Right lung (tissue), 5 donors: ENCODE data around the gene FGFRL1. TPM values are rescaled to one million over a fixed set of nuclear protein-coding genes. Genes with fewer than 3 reads are reported as not detected.
A peak's percentile ranks its signal among the peaks of the same experiment; 100 is the strongest.

Experiments
- DNase-seq, 2 donors: peaks; one replicate each; pipeline ENCODE4 v3.0.0-alpha.2; 2013
- polyA plus RNA-seq, 5 donors: library from polyadenylated mRNA; unstranded; fragments of 120-200 nt; gene quantifications; one replicate each; pipeline versions ENCODE4 v1.2.1 to v1.2.3, GENCODE V29; 2013; ENCODE audit warnings: inconsistent platforms in 1 of 5, low replicate concordance in 1 of 5; ENCODE audit not compliant: insufficient read length in 5 of 5, insufficient read depth in 1 of 5

FGFRL1 gene
- polyA plus RNA-seq, 5 donors = 15.1 to 31.3 (median 20.7) TPM

DNA sequence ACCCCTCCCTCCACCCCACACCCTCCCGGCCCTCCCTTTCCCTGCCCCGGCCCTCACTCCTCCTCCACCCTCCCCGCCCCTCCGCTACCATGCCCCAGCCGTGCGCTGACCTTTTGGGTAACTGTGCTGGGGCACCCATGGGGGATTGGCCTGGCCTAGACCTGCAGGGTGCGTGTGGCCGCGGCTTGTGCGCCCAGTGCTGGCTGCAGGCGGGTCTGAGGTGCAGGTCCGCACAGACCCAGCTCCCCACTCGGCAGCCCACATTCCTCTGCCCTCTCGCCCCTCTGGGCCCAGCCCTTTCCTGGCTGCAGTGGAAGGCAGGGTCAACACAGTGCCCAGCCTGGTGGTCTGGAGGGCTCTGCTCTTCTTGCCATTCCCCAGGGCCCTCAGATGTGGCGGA, 24.7 kb downstream of the FGFRL1 start:
- DNase-seq = no peak

- DNase-seq = no peak
Measured at GRCh38 chr4:1036976-1037810, 25.8 kb downstream of the FGFRL1 start.

GRCh38 chr4:1038948-1039492, 27.6 kb downstream of the FGFRL1 start:
- DNase-seq = no peak

- peak; percentile 51 to 53 for DNase-seq
Measured at GRCh38 chr4:1039493-1040343, 28.3 kb downstream of the FGFRL1 start.

DNA sequence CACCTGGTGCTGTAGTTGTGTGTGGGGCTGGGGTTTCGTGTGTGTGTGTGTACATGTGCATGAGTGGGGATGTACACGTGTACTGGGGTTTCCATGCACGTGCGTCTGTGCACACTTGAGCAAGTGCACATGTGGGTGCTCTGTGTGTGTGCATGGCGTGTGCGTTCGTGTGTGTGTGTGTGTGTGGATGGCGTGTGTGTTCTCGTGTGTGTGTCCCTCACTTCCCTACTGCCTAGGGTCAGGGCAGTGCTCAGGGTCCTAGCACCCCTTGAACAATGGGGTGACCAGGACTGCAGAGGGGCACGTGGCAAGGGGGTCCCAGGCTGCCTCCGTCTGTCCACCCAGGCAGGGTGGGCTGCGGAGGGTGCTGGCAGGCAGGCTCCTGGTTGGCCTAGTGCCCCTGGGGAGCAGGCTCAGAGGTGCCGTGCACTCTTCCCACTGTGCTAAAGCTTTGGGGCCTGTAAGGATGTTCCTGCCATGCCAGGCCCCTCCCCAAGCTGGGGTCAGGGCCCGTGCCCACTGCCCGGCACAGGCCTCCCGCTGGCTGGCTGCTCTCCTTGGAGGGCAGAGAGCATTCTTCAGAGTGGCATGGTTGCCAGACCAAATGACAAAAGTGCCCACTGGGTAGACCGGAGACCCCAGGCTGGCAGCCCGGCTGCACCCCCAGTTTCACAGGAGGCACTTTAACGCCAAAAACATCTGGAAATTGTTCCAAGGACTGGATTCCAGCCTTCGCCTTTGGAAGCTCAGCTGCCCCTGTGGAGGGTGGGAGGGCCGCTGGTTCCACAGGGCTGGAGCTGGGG, 29.1 kb downstream of the FGFRL1 start:
- no peak for DNase-seq

DNA sequence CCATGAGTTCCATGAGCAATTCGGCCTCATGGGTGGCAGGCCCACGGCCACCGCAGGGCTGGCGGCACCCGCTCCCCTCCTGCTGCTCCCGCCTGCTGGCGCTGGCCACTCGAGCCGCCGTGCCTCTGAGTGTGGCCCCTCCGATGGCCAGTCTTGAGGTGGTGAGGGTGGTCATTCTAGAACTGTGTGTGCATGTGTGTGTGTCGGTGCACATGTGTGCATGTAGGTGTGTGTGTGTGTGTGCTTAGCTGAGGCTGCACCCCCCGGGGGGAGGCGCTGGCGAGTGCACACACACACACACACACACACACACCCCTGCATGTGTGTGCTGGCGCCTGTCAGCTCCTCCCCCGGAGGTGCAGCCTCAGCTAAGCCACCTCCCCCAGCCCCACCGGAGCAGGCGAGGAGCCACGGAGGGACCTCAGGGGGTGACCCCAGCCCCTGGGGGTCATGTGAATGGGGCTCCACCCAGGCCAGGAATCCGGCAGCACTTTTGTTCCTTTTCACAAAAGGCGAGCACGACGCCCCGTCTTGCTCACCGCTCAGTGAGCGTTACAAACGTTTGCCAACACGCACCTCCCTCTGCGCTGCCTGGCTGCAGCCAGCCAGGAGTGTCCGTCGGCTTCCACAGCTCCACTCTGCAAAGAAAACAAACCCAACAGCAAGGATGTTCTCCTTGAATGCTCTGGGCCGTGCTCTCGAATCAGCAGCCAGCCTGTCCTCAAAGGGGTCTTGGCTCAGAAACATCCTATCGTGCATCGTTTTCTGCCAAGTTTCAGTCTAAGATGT, 29.9 kb downstream of the FGFRL1 start:
- DNase-seq = peak in 1 of 2 donors; percentile 52

- no peak for DNase-seq
Measured at GRCh38 chr4:1041936-1042330, 30.5 kb downstream of the FGFRL1 start.

DNA sequence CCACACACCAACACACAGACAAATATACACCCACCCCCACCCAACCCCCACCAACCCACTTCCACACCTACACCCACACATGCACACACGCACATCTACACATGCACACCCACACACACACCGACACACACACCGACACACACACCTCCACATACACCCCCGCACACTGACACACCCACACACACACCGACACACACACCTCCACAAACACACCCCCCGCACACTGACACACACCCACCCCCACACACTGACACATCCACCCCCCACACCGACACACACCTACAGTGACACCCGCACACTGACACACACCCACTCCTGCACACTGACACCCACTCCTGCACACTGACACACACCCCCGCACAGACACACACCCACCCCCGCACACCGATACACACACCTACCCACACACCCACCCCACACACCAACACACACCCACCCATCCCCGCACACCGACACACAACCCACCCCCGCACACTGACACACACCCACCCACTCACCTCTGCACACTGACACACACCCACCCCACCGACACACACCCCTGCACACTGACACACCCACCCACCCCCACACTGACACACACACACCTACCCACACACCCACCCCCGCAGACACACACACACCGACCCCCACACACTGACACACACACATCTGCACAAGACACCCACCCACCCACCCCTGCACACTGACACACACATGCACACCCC, 31.1 kb downstream of the FGFRL1 start:
- DNase-seq = no peak

- no peak for DNase-seq
Measured at GRCh38 chr4:1043162-1043561, 31.7 kb downstream of the FGFRL1 start.

DNA sequence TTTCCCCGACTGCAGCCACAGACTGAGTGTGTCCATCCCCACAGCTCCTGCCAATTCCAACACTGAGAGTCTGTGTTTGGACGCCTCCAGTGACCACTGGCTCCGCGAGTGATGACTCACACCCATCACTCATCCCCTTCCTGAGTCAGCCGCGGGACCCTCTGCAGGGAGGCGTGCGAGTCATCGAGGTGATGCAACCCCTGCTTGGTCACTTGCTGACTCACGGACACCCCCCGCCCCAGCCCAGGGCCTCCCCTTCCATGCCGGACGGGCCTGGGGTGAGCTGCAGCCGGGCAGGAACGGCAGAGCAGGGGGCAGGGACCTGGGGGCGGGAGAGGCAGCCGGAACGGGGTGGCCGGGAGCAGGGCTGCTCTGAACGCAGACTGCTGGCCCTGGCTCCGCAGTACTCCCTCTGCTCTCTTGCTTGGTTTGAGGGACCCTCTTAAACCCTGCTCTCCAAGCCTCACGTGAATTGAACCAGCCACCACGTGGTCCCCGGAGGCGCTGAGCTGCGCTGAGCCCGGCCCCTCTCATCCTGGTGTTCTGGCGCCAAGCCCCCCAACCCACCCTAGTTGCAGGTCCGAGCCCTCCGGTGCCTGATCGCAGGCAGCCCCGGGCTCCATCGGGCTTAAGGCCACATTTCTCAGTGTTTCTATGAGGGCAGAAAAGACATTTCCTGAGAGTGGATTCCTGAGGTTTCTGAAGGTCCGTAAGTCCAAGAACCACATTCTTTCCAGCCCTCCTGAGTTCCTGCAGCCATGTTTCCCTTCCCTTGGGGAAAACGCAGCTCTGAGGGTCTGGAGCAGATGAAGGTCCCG, 32.4 kb downstream of the FGFRL1 start:
- no peak for DNase-seq

DNA sequence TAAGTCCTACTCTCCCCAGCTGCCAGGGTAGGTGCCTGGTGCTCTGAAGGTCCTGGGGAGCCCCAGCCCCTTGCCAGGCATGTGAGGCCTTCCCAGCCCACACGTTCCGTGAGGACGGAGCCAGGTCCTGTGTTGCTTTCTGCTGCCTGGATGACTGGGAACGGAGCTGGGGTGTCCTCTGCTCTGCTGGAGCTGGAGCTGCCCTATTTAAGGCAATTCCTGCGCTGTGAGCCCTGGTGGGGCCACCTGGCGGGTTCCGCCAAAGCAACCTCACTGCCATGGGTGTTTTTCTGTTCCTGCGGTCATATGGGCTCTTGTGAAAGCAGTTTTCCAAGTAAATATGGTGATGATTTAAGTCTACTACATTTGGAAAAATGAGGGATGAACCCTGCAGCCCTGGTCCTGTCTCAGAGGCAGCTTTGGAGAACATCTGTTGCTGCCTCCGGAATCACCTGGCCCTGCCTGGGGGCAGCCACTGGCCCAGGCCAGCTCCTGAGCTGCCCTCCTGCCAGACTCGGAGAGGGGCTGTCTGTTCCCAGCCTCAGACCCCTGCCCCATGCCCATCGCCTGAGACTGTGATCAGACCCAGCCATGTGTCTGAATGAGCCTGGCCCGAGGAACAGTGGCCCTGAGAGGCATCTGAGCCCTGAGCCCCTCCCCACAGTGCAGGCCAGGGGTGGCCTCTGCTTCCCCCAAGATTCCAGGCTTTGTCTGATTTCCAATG, 33.2 kb downstream of the FGFRL1 start:
- no peak for DNase-seq

GRCh38 chr4:1045193-1045594, 33.8 kb downstream of the FGFRL1 start:
- no peak for DNase-seq

DNA sequence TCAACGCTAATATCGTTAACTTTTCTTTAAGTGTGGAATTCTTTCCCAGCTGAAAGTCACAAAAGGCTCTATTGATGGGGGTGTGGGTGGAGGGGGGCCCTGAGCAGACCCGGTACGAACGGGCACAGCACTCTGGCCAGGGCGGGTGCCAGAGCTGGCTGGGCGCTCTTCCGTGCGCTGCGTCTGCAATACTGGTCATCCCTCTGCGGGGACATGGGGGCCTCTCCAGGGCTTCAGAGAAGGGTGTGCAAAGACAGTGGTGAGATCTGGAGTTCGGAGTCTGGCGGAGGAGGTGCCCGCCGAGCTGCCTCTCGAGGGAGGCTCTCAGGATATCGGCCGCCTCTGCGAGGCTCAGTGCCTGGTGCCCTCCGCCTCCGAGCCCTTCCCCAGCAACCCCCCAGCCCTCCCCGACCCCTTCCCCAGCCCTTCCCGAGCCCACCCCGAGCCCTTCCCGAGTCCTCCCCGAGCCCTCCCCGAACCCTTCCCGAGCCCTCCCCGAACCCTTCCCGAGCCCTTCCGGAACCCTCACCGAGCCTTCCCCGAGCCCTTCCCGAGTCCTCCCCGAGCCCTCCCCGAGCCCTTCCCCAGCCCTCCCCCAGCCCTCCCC, 34.3 kb downstream of the FGFRL1 start:
- no peak for DNase-seq

- DNase-seq = peak; percentile 51 to 63
Measured at GRCh38 chr4:1046581-1047011, 35.2 kb downstream of the FGFRL1 start.

- no peak for DNase-seq
Measured at GRCh38 chr4:1047106-1047975, 35.9 kb downstream of the FGFRL1 start.

GRCh38 chr4:1047976-1048772, 36.7 kb downstream of the FGFRL1 start:
- no peak for DNase-seq
